ENCODE measurements around the gene CCDC197.

Gene CCDC197

GRCh38 chr14:93961620-93962019 lies 35.5 kb upstream of the CCDC197 start:
- DNase-seq, result peak in 1 of 2 experiments; percentile 31

DNA sequence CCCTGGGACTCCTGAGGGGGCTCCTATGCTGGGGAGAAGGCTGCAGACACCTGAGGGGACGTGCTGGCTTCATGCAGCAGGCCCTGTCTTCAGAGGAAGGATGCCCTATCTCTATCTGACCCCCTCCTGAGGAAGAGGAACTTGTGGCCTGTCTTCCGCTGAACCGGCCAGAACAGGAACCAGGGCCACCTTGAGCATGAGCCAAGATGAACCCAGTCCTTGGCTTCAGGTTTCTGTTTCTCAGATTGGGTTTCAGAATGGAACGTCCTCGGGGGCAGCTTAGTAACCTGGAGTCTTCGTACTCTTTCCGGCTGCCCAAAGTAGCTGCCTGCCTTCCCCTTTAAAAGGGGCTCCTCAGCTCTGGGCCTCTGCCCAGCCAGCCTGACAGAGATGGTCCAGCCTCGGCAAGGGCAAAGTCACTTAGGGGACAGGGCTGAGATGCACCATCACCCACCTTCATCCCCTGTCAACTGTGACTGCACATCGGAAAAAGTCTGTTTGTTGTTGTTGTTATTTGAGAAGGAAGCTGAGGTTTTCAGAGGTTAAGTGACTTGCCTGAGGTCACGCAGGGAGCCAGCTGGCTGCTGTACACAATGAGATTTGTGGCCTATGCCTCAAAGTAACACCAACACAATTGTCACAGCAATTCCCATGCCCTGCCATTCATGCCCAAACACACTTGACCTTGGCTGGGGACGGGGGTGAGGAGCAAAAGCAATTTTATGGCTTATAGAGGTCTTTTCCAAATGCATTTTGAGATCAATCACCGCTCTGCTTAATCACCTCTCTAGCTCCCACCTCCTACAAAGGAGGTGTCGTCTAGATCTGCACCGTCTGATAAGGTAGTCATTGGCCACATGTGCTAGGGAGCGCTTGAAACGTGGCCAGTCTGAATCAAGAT lies 34.1 kb upstream of the CCDC197 start:
- peak in 1 of 2 experiments; percentile 59 for DNase-seq

DNA sequence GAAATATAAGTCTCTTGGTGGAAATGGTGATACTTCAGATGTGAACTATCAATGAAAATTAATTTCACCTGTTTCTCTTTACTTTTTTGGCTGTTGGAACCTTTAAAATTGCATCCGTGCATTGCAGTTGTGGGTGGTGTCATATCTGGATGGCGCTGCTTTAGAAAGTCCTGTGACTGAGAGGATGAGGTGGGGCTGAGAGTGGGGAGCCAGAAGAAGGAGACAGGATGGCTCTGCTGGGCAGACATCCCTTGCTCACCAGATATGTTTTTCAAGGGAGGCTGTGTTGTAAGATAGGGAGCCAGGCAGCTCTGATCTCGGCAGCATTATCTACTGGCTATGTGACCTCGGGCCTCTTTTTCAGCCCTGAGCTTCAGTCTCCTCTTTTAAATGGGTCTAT lies 33.4 kb upstream of the CCDC197 start:
- DNase-seq, result peak in 1 of 2 experiments; percentile 26

GRCh38 chr14:93964281-93964680 lies 32.8 kb upstream of the CCDC197 start:
- DNase-seq, result no peak

- no peak for DNase-seq
Observed at GRCh38 chr14:93964820-93965286, 32.2 kb upstream of the CCDC197 start.

DNA sequence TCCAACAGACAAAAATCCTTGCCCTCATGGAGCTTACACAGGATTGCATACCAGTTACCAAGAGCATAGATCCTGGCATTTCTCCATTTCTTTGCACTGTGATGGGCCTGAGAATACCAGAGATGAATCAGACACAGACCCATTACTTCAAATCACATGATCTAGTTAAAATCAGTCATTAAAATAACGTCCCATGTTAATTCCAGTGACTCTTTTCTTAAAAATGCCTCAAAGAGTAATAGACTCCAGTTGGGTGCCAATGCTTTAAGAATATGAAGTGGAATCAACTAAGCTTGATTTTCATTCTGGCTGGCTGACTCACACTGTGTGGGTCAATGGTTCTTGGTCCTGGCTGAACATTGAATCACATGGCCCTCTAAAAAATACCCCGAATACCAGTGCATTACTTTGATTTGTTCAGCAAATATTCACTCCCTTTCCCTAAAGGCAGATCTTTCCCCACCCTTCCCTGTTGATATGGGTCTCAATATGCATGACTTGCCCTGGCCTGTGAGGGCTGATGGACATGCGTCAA lies 31.7 kb upstream of the CCDC197 start:
- DNase-seq, result no peak

DNA sequence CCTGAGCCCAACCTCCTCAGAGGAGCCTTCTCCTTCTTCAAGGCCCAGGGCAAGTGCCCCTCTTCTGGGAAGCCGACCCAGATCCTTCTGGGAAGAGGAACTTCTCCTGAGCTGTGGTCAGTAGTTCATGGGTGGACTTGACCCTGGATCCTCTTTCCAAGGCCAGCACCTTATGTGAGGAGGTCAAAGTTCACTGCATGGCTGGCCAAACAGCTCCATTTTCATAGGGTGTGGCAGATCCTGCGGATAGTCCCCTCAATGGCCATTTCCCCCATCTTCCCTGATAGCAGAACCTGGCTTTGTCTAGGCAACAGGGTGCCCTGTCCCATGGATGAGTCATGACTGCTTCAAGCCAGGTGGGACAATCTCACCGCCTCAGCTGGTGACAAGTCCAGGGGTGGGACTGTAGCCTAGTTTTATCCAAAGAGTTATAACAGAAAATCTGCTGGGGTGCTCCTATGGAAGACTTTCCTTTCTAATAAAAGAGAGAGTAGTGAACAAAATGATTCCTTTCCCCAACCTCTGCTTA lies 31.1 kb upstream of the CCDC197 start:
- DNase-seq, result no peak

- DNase-seq, result no peak
Observed at GRCh38 chr14:93967637-93968250, 29.4 kb upstream of the CCDC197 start.

- no peak for DNase-seq
Observed at GRCh38 chr14:93969082-93969828, 27.8 kb upstream of the CCDC197 start.

DNA sequence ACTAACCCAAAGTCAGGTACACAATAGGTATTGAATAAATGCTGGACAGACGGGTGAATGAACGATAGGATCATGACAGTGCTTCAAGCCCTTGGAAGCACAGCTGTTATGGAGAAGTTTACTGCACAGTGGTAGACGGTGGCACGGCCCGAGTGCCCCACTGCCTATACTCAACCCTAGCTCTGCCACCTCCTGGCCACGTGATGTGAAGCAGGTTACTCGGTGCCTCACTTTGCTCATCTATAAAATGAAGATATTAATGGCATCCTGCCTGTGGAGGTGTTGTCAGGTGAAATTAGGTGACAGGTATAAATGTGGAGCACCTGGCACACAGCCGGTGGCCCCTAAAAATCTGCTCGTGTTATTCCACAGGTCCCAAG lies 26.5 kb upstream of the CCDC197 start:
- DNase-seq, result peak; percentile 69 to 76

DNA sequence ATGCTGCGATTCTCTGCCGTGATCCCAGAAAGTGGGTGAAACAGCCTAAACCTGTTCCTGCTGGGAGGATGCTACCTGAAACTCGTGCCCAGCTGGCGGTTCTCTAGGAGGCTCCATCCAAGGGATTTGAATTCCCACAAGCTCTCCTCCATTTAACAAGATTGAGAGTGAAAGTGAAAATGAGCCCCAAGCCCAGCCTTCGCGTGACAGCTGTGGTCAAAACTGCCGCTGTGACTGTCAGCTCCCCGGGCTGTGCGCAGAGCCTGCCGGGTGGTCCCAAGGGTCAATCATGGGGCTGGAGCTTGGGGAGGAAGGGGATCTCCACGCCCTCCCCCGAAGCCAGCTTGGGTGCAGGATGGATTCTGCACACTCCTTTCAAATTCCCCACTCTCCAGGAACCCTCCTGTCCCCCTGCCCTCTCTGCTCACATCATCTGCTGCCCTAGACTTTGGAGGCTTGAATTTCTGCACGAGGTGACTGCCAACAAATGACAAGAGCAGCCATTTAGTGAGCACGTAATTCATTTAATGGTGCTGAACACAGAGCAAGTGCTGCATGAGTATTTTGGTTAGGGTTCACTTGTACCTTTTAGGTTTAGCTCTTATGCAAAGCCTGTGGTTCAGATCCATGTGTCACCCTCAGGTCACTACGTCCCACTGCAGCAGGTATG lies 26.0 kb upstream of the CCDC197 start:
- peak; percentile 69 to 78 for DNase-seq

GRCh38 chr14:93971635-93972027 lies 25.5 kb upstream of the CCDC197 start:
- DNase-seq, result no peak

GRCh38 chr14:93972618-93973205 lies 24.4 kb upstream of the CCDC197 start:
- DNase-seq, result peak in 1 of 2 experiments; percentile 60

- DNase-seq, result no peak
Observed at GRCh38 chr14:93973607-93974006, 23.5 kb upstream of the CCDC197 start.

- no peak for DNase-seq
Observed at GRCh38 chr14:93974299-93974698, 22.8 kb upstream of the CCDC197 start.

- no peak for DNase-seq
Observed at GRCh38 chr14:93974833-93975232, 22.3 kb upstream of the CCDC197 start.

DNA sequence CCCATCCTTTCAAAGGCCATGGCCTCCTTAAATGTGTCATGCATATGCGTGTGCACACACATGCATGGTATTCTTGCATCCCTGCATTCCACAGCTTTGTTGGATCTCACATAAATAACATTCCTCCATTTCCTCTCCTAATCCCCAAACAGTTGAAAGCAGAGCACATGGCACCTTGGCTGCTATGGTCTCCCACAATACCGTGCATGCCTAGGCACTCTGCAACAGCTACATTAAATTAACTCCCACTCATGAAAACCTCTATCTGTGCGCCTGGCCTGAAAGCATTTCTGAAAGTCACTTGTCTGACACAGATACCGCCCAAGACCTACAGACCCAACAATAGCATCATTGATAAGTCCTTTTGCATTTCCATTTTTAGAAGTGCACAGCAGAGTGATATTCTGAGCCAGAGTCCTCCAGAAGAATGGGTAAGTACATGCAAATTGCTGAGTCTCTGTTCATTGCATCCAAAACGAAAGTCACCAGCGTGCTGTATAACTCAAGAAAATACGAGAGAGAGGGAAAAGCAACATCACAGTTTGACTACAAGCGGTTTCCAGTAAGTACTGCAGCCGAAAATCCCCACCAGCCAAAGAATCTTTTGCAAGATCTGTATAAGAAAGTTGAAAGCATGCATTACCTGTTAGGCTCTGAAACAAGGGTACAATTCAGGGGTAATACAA lies 21.2 kb upstream of the CCDC197 start:
- DNase-seq, result peak in 1 of 2 experiments; percentile 52

DNA sequence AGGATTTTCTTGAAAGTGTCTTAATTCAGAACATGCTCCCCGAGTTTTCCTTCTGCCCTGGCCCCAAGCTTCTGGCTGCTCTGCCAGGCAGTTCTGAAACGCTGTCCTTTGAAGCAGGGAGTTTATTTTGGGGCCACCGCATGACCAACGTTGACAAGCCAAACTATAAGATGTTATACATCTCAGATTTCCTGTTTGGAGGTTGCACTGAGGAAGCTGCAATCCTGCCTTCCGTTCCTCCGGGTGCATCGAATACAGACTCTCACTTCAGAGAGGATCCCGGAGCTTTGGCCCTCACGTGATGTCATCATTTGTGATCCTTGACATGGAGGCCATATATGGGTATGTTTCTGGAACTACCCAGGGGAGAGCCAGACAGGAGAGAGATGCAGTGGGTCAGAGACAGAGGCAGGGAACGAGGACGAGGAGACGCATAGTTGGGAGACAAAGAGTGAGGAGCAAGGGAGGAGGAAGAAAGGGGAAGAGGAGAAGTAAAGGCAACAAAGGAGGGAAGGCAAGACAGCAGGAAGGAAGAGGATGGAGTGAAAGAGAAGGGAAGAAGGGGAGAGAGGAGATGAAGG lies 20.5 kb upstream of the CCDC197 start, which contains the start of gene ASB2:
Gene ASB2, minus strand, starts transcription at position 94 of the 581 bp plus-strand sequence. CDS start 12,031 bp downstream, outside the sequence.
- peak in 1 of 2 experiments; percentile 59 for DNase-seq

GRCh38 chr14:93977171-93977570 lies 19.9 kb upstream of the CCDC197 start:
- no peak for DNase-seq

DNA sequence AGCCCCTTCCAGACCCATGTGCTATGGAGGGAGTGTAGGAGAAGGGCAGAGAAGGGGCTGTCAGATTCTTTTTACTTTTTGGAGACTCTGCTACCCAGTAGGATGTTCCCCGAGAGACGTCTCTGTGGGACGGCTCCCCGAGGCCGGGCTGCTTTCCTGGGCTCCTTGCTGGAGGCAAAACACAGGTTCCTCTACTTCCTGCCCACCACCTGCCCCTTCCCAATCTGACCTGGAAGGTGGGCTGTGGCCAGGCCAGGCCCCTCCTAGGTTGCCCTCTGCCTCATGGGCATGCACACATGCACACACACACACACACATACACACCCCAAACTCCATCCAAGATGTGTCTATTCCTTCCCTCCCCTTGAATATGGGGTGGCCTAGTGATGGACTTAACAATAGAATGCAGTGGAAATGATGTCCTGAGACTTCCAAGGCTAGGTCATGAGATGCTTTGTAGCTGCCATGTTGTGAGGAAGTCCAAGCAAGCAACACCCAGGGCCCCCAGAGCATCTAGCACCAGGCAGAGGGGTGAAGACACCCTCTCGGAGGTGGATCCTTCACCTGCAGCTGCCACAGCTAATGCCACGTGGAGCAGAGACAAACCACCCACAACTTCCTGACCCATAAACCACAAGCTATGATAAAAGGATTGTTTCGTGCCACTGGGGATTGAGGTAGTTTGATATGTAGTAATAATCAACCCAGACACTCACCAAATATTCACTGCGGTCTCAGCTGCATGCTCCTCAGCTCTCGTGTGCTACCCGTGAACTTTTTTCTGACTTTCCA lies 19.1 kb upstream of the CCDC197 start:
- peak; percentile 73 to 79 for DNase-seq

Data from activated CD4-positive, alpha-beta T cell treated with anti-CD3 and anti-CD28 coated beads, Interleukin-2, amount 50 U/mL, for 48 hours (primary cell).